ENCODE measurements around the gene MLLT3.
"Not testable (repeated sequence)": the region's sequence is repeated elsewhere in the genome, so short reads cannot be mapped to it uniquely, and the experiment has no call there.

MLLT3 gene

DNA sequence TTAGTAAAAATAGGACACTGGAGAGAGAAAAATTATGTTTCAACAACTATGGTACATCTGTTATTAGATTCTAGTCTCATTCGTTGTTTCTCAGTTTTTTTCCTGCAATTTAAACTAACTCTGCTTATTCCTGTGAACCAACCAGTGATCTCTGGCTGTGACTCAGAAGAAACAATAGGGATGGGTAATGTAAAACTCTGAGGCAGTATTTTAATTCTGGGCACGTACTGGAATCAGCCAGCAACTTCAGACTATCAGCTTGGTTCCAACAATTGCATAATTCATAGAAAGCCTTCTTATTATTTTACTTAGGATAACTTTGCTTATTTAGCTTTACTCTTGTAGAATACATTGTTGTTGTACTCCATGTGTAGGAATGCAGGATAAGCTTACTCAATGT is 28.8 kb downstream of the MLLT3 start:
- no peak for DNase-seq

DNA sequence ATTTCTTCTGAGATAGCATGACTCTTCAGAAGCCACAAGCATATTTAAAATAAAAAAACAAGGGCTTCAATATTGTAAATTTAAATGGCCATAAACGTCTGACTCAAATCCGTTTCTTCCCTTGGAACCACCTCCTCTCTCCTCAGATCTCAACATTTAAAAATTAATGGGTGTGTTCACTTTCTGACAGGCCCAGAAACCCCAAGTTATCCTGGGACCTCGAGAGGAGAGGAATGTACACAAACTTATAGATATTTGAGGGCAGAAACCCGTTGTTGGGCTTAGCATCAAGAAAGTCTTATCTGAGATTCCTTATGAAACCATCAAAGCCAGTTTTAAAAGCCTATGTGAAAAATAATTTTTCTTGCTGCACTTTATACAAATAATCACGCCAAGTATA is 29.2 kb downstream of the MLLT3 start:
- no peak for DNase-seq

DNA sequence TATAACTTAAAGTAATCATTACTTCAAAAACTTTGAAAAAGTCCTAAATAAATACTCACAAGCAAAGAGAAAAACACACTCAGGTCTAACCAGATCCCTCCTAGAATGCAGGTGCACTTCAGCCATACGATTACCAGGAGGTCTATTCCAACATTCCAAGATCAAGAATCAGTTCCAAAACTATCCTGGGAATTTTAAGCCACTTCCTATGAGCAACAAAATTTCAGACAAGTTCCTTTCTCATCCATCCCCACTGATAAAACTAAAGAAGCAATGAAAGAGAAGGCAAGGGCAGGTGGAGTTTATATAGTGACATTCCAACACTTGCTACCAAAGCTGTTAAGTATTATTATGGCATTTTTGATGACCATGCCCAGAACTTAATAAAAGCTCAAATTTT is 29.6 kb downstream of the MLLT3 start:
- no peak for DNase-seq

DNA sequence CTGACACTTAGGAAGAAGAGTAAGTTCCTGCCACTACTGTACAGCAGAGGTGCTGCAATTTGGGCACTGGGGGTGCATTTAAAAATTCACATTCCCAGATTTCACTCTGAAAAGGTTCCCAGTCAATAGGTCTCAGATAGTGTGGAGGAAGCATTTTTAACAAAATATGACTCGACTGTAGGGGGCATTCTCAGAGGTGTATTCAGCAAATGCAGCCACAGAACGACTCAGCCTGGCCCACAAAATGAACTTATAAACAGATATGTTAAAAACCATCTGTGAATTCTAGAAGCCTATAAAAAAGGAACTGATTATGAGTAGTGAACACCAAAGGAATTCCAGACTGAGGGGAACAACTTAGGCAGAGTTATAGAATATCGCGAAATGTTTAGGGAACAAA is 31.1 kb downstream of the MLLT3 start:
- no peak for DNase-seq

DNA sequence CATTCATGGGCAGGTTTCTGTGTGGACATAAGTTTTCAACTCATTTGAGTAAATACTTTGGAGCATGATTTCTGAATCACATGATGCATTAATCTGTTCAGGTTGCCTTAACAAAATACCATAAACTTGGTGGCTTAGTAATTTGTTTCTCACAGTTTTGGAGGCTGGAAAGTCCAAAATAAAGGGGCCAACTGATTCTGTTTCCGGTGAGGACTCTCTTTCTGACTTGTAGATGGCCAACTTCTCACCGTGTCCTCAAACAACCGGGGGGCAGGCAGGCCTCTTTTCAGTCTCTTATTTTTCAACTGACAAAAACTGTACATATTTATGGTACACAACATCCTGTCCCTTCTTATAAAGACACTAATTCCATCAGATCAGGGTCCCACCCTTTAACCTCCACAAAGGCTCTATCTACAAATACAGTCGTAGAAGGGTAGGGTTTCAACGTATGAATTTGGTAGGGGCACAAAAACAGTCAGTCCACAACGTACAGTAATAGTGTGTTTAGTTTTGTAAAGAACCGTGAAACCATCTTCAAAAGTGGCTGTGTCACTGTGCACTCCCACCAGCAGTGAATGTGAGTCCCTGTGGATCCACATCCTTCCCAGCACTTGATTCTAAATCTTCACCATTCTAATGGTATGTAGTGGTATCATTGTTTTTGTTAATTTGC is 37.2 kb downstream of the MLLT3 start:
- no peak for DNase-seq

DNA sequence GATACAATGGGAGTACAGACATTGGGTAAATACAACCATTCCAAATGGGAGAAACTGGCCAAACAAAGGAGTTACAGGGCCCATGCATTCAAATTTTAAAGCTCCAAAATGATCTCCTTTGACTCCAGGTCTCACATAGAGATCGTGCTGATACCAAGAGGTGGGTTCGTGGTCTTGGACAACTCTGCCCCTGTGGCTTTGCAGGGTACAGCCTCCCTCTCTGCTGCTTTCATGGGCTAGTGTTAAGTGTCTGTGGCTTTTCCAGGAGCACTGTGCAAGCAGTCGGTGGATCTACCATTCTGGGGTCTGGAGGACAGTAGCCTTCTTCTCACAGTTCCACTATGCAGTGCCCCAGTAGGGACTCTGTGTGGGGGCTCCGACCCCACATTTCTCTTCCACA is 39.2 kb downstream of the MLLT3 start:
- DNase-seq = not testable (repeated sequence)

DNA sequence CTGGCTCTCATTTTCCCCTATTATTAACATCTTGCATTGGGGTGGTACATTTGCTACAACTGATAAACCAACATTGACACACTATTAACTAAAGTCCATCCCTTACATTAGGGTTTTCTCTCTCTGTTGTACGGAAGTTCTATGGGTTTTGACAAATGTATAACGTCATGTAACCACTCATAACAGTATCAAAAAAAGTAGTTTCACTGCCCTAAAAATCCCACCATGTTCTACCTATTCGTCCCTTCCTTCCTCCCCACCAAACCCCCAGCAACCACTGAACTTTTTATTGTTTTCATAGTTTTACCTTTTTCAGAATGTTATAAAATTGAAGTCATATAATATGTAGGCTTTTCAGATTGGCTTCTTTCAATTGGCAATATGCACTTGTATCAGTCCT is 40.1 kb downstream of the MLLT3 start:
- no peak for DNase-seq

DNA sequence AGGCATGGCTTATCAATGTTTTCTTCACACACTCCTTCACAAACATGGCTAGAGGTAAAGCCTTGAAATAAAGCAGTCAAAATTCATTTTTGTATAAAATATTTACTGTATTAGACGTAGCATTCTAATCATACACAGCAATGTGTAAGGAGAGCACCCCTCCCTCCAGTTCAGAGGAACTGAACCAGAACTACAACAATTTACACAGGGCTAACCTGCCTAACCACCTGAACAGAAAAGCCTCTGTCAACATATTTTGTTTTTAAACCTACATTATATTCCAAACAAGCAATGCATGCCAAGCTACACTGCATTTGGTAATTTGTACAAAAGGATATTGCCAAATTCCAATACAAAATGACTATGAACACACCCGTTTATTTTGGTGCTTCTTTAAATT is 41.6 kb downstream of the MLLT3 start:
- no peak for DNase-seq

DNA sequence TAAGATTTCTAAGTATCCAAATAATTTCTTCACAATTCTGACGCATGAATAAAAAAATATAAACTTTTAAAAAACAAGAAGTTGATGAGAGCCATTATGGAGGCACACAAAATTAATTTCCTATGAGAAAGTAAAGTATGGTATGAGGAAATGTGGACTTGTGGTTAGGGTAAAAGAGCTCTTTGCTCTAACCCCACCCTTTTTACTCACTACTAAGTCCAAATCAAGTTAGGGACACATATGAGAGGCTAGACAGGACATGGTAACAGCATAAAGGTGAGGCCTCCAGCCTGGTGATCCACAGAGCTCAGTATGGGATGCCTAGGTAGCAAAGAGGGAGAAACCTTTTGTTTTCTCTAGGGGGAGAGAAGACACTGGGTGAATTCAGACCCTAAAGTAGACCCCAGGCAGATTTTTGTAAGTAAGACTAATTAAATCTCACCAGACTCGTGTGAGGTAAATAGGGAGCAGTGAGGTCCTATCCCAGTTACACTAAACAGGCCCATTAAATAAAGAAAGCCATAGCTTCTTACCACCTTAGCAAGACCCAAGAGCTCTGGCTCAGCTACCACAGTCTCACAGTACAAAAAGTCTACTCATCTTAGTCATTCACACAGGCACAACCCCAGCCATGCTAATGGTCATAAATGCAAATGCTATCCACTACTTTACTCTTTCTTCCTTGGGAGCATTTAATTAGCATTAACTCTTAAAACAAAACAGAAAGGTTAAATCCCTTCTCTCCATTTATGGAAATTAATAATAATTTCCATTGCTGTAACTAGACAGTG is 42.6 kb downstream of the MLLT3 start:
- DNase-seq = no peak

DNA sequence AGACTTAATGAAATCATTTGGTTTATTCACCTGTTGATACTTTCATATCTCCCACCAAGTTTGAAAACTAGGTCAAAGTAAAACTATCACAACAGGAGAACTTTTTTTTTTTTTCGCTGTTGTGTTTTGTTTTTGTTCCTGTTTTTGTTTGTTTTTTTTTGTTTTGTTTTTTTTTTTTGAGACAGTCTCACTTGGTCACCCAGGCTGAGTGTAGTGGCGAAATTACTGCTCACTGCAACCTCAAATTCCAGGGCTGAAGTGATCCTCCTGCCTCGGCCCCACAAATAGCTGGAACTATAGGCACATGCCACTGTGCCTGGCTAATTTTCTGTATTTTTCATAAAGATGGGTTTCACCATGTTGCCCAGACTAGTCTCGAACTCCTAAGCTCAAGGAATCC is 49.3 kb downstream of the MLLT3 start:
- no peak for DNase-seq

DNA sequence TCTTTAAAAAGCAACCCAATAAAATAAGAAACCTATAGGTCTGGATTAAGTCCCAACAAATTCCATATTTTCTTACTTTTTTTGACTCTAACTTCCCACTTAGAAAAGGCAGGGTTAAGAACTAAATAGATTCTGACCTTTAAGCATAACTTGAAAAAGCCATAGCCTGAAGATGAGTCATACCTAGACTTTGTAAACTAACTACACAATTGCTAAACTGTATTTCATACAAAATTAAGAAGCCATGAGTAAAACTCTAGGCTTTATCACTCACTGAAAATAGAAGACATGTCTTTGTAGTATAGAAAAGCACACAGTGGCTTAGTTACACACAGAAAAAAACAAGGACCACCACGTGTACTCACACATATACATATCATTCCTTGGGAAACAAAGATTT is 51.5 kb downstream of the MLLT3 start:
- DNase-seq = no peak

DNA sequence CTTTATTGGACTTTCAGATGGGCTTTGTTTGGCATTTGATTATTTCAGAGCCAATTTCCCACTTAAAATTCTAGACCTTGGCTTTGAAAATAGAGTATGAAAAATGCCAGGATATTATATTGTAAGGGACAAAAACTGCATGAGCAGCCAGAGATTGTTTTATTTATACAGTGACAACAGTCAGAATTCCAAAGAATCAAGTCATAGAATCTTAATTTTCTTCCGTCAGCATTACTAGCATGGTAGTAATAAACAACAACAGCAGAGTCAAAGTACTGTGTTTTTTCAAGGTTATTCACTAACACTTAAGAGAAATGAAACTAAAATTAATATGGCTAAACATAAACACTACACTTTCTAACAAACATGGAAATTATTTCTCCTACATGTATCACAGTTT is 52.2 kb downstream of the MLLT3 start:
- DNase-seq = no peak

DNA sequence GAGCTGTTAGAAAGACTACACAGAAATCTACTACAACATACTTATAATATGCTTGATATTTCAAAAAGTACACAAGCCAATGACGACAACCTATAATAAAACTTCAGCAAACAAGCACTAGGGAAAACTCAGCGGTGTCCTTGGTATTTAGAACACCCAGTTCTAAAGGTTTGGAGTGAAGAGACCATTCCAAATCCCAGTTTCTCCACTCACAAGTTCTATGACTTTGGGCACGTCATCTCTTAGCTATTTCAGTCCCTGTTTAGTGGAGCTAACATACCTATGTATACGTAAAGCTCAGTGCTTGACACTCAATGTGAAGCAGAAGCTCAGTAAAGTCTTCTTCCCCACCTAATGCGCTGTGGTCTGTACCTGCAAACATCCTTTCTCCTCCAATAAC is 52.8 kb downstream of the MLLT3 start:
- DNase-seq = no peak

DNA sequence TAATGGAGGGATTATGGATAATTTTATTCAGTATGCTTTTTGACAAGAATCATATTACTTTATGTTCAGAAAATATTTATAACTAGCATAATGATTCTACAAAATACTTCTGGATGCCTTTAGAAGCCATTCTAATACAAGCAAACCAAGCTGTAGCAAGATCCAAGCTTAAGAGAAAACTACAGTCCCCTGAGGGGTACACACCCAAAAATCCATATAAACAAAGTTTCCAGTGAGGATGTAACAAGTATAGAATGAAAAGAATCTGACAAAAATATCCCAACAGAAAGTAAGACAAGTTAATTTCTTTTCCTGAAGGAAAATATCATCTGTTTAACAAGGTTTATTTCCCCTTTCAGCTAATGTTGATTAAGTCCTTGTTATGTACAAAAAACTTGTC is 53.9 kb downstream of the MLLT3 start:
- DNase-seq = no peak

DNA sequence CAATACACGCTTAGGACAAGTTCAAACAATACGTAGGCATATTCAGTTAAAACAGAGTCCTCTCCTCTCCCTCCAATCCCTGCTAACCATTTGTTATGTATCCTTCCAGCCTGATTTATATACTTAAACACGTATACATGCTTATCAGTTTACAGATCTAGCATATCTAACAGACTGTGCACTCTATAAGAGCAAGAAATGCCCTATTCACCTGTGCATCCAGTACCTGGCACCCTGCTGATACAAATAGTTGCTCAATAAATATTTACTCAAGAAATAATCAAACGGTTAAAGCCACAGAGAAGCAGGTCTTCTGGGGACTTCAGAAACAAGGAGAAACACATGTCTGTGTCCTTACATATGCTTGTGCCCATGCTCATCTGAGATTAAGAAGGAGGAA is 55.9 kb downstream of the MLLT3 start:
- DNase-seq = peak; percentile 30 to 44

DNA sequence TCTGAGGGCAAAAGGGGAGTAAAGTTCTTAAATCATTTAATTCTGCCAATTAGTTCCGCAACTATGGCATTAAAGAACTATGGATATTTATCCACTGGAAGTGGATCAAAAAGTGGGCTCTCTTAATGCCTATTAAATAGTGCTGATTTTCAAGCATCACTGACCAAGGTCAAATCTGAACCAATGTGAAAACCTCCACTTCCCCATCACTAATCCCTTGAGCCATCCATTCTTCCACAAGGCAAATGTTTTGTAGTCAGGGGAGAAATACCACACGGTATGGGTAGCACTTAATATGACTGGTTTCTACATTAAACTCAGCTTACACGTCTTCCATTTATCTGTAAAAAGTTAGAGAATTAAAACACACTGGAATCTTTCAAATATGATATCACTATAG is 57.6 kb downstream of the MLLT3 start:
- DNase-seq = no peak

DNA sequence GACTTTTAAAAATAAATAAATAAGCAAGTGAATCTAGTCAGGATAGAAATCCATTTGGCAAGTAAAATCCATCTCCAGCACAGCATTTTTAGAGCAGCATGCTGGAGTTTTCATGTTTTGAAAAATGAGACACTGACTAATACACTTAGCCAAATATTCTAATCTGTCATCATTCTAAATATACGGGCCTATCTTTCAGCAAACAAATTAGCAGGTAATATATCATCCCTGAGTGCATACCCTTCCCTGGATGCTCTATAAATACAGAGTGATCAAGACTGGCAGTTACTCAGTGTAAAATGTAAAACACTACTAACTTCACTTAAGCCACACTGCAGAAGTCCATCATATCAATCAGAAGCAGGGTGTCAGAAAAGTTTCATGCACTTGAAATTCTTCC is 58.4 kb downstream of the MLLT3 start:
- no peak for DNase-seq

DNA sequence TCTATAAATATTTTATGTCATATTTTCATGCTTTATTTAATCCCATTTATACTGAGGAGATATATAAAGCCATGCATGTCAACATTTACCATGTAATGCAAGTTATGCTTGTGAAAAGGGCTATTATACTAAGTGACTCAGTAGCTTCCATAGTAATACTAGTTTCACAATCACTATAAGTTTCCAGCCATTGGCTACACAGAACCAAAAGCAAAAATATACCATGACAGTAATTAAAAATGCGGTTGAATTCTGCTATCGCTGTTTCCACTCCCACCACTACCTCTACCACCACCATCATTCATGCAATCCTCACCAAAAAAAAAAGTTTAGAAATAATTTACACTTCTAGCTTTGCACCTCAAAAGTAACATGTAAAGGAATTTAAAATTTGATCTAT is 60.2 kb downstream of the MLLT3 start:
- DNase-seq = no peak

DNA sequence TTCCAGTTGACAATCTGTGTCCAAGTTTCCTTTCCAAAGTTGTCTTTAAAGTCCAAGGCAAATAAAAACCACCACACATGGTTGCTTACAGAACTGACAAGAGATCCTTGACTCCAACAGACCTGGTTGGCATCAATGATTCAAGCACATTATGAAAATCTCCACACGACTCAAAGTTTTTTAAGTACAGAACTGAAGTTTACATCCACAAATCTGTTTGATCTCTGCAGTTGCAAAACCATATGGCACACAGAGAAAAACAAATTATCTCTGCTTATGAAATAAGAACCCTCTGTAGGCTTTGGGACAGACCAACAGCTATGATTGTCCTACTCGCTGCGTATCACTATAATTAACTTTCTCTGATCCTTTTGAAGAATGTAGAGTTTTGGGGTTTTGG is 60.8 kb downstream of the MLLT3 start:
- no peak for DNase-seq

DNA sequence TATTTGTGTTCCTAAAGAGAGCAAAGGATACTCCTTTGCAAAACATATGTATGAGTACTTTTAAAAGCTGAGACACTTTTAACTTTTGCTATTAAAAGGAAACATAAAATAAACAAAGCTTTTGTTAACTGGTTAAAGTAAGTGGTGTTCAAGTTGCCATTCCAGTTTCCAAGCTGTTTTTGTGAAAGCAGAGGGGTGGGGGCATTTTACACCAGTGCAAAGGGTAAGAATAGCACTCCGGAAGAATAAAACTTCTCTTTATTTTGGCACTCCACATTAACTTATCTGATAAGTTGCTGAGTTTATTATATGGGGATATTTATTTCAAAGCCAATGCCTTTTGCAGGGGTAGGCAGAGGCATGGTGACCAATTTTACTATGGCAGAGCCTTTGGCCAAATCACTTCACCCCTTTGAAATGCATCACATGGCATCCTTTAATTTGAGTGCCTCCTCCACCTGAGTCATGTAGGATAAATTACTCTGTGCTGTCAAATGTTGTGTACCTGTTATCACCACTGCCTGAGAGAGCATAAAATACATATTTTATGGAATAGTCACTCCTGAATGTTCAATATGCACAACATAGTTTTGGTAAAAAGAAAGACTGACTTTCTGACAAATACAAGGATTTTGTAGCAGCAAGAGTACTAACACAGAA is 62.9 kb downstream of the MLLT3 start:
- no peak for DNase-seq

DNA sequence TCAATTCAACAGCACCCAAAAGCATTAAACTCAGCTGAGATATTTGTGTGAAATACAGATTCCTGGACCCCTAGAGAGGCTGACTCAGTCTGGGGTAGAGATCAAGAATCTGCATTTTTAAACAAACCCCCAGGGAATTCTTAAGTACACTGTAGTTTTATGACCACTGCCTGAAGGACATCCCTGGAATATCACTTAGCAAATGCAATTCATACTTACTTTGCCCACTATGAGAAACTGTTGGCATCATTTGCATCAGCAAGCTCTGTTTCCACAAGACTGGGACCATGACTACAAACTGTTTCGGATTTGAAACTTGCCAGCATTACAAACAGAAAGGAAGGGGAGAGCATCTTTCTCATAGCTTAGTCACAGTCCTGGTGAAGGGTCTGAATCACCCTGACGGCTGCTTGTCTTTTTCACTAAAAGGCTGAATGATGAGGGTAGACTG is 63.7 kb downstream of the MLLT3 start:
- no peak for DNase-seq

DNA sequence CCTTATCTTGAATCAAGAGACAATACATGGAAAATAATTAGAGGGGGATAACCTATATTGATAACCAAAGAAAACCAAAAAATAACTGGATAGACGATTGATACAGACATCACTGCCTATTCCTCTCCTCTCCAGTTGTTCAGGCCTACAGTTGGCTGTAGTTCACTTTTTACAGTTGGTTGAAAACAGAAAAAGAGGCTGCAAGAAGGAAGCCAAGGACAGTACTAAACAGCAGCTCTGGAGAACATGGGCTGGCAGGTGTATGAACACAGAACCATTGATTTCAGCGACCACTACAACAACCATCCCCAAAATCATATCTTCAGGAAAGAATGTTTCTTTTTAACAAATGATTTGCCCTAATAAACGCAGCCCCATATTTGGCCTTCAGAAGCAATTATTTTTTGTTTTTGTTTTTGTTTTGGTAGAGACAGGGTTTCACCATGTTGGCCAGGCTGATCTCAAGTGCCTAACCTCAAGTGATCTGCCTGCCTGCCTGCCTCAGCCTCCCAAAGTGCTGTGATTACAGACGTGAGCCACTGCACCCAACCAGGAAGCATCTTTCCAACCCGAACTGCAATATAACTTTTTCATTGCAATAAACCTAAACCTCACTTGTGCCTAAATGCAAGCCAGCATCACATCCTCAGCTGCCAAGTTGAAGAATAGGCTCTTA is 64.3 kb downstream of the MLLT3 start:
- no peak for DNase-seq

DNA sequence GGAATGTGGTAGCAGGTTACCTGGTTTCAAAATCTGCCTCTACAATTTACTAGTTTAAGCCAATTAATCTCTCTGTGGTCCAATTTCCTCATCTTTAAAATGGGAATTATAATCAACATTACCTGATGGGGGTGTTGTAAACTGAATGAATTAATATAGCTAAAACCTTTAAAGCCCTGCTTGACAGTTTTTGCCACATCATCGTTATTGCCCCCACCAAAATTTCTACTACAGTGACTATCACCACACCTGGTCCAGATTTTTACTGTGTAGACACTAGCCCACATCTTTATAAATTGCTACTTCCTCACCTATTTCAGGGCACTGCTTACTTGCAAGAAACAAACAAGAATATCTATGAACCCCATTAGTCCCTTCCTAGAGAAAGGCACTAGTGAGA is 65.0 kb downstream of the MLLT3 start:
- no peak for DNase-seq
